ENCODE results near the gene FKBP8. TPM values are rescaled to one million over a fixed set of nuclear protein-coding genes. Genes with fewer than 3 reads are reported as not detected.

Gene FKBP8
- total and polyA plus RNA-seq, 2 of the 4 experiments (the other 2 are of a cell fraction): 153 to 289 TPM

DNA sequence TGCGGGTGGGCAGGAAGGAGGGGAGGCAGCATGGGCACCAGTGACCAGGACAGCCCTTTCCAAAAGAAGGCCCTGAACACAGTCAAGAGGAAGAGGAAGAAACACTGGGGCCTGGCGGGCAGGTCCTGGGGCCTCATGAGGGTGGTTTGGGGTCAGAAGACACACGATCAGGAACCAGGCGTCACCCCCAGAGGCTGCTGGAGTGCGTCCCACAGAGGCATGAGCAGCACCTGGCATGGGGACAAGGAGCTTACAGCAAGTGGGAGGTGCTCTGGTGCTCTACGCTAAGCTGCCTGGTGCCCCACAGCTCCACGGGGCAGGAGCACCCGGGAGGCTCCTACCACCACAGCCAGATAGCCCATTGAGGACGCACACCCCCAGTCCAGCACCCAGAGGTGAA, 41.5 kb downstream of the FKBP8 start:
- dilution Hi-C loops (cut with HindIII; ENCODE audit: low sequenced_read_pairs, unreplicated experiment): no loop called here
- no peak for ATAC-seq (ENCODE audit: low read depth)

More for the DNA sequence above, 41.5 kb downstream of the FKBP8 start:
- Histone ChIP-seq H4K91ac (ENCODE audit: insufficient read depth, low read depth, low read length) (no peak overlapping the region), H3K27ac (ENCODE audit: insufficient read depth, low read length) (no peak overlapping the region), H4K20me1 (ENCODE audit: insufficient read depth, low read length) (peaks cover 100% of the 10 kb centered on the region), H2BK120ac (ENCODE audit: low read depth, low read length) (no peak overlapping the region), H2BK20ac (ENCODE audit: low read depth, low read length) (no peak overlapping the region), H4K5ac (ENCODE audit: low read depth, low read length) (no peak overlapping the region), H3K9me1 (ENCODE audit: insufficient read depth, low read length) (peaks cover 59% of the 10 kb centered on the region), H3K4me3 (ENCODE audit: insufficient read depth, low read depth, low read length) (no peak overlapping the region), H3K23ac (ENCODE audit: low read depth, low read length) (no peak overlapping the region), H2AFZ (replicated peaks; ENCODE audit: low read length, poor library complexity) (no peak overlapping the region), H3K36me3 (ENCODE audit: control insufficient read depth, insufficient read depth, low read length) (no peaks in the 10 kb centered on the region), H2BK15ac (ENCODE audit: low read depth, low read length) (no peak overlapping the region), H2AK5ac (ENCODE audit: low read depth, low read length) (no peak overlapping the region), H3K9ac (ENCODE audit: low read depth, low read length) (no peak overlapping the region), H3K27me3 (ENCODE audit: control insufficient read depth, insufficient read depth, low read length) (no peaks in the 10 kb centered on the region), H3K9me3 (ENCODE audit: control insufficient read depth, insufficient read depth, low read length) (no peaks in the 10 kb centered on the region), H3K4me2 (ENCODE audit: low read depth, low read length) (no peak overlapping the region), H2BK5ac (ENCODE audit: low read depth, low read length, poor library complexity, severe bottlenecking) (no peak overlapping the region), H4K8ac (ENCODE audit: low read depth in 2 of 2, low read length in 2 of 2) (no peak overlapping the region), H3K14ac (replicated peaks; ENCODE audit: low read depth, low read length) (no peak overlapping the region), H3K4me1 (ENCODE audit: control insufficient read depth, insufficient read depth, low read length) (peaks cover 20% of the 10 kb centered on the region), H3K56ac (ENCODE audit: extremely low read depth, insufficient read depth, low read length) (no peak overlapping the region), H3K18ac (ENCODE audit: low read depth, low read length) (no peak overlapping the region), H3K79me1 (ENCODE audit: low read depth in 1 of 2, low read length in 2 of 2) (peaks cover 13 to 100% of the 10 kb centered on the region in 2 experiments), H2AK9ac (replicated peaks; ENCODE audit: low read depth, low read length, poor library complexity) (no peak overlapping the region), H3K4ac (ENCODE audit: low read depth, low read length) (no peak overlapping the region)
- BruUV-seq (replicated peaks): no TSS peak
- POLR2A ChIA-PET (ENCODE audit: unreplicated experiment): no interaction called here
- CTCF ChIA-PET: no interaction called here
- in situ Hi-C loops (cut with MboI; ENCODE audit: low sequenced_read_pairs): no loop called here
- TF ChIP-seq MXI1 (IDR thresholded peaks at IDR 0.05; ENCODE audit: borderline replicate concordance, low read depth, low read length) (no peak), CHD1 (IDR thresholded peaks at IDR 0.05; ENCODE audit: low read depth, low read length) (no peak), RFX5 (IDR thresholded peaks at IDR 0.05; ENCODE audit: low read depth, low read length) (no peak), MAFK (IDR thresholded peaks at IDR 0.05; ENCODE audit: low read depth, low read length) (no peak), RCOR1 (IDR thresholded peaks at IDR 0.05; ENCODE audit: insufficient replicate concordance, low read length) (no peak), RAD21 (IDR thresholded peaks at IDR 0.05; ENCODE audit: low read length) (no peak), POLR2A (IDR thresholded peaks at IDR 0.05; ENCODE audit: low read depth, low read length) (no peak), NFE2L2 (IDR thresholded peaks at IDR 0.05; ENCODE audit: low read depth, low read length) (no peak), BHLHE40 (IDR thresholded peaks at IDR 0.05; ENCODE audit: low read depth, low read length) (no peak), MAZ (IDR thresholded peaks at IDR 0.05; ENCODE audit: borderline replicate concordance, low read depth, low read length) (no peak), FOS (IDR thresholded peaks at IDR 0.05; ENCODE audit: low read depth, low read length) (no peak), CEBPB (IDR thresholded peaks at IDR 0.05; ENCODE audit: low read depth, low read length) (no peak), SMC3 (IDR thresholded peaks at IDR 0.05; ENCODE audit: low read depth, low read length) (no peak)
- TF ChIP-seq, protein P1, sequence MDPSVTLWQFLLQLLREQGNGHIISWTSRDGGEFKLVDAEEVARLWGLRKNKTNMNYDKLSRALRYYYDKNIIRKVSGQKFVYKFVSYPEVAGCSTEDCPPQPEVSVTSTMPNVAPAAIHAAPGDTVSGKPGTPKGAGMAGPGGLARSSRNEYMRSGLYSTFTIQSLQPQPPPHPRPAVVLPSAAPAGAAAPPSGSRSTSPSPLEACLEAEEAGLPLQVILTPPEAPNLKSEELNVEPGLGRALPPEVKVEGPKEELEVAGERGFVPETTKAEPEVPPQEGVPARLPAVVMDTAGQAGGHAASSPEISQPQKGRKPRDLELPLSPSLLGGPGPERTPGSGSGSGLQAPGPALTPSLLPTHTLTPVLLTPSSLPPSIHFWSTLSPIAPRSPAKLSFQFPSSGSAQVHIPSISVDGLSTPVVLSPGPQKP (IDR thresholded peaks at IDR 0.05; ENCODE audit: borderline replicate concordance, low read depth, low read length): no peak
- TF ChIP-seq, protein P2, sequence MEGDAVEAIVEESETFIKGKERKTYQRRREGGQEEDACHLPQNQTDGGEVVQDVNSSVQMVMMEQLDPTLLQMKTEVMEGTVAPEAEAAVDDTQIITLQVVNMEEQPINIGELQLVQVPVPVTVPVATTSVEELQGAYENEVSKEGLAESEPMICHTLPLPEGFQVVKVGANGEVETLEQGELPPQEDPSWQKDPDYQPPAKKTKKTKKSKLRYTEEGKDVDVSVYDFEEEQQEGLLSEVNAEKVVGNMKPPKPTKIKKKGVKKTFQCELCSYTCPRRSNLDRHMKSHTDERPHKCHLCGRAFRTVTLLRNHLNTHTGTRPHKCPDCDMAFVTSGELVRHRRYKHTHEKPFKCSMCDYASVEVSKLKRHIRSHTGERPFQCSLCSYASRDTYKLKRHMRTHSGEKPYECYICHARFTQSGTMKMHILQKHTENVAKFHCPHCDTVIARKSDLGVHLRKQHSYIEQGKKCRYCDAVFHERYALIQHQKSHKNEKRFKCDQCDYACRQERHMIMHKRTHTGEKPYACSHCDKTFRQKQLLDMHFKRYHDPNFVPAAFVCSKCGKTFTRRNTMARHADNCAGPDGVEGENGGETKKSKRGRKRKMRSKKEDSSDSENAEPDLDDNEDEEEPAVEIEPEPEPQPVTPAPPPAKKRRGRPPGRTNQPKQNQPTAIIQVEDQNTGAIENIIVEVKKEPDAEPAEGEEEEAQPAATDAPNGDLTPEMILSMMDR (conservative IDR thresholded peaks at IDR 0.05; ENCODE audit: low read depth, low read length): no peak
- TF ChIP-seq, protein P3, sequence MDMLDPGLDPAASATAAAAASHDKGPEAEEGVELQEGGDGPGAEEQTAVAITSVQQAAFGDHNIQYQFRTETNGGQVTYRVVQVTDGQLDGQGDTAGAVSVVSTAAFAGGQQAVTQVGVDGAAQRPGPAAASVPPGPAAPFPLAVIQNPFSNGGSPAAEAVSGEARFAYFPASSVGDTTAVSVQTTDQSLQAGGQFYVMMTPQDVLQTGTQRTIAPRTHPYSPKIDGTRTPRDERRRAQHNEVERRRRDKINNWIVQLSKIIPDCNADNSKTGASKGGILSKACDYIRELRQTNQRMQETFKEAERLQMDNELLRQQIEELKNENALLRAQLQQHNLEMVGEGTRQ (IDR thresholded peaks at IDR 0.05; ENCODE audit: low read depth, low read length): no peak
- WGBS, 2 experiments (ENCODE audit: extremely low coverage in 2 of 2, insufficient read length in 1 of 2): 79% methylated on average over 6 of the region's 9 CpGs; no CpG with 5 or more reads in 1 of the 2 experiments
- intact Hi-C loops (cut with micrococcal nuclease): no loop called here
- DNase-seq: no peak

Data from IMR-90 (cell line).